CD1c-positive myeloid dendritic cell (primary cell): Measurements from ENCODE around the gene C5orf15.

Source experiments
- DNase-seq: peaks from one replicate; pipeline ENCODE4 v3.0.0-alpha.2; 2016; ENCODE audit errors: extremely low spot score

Gene C5orf15

DNA sequence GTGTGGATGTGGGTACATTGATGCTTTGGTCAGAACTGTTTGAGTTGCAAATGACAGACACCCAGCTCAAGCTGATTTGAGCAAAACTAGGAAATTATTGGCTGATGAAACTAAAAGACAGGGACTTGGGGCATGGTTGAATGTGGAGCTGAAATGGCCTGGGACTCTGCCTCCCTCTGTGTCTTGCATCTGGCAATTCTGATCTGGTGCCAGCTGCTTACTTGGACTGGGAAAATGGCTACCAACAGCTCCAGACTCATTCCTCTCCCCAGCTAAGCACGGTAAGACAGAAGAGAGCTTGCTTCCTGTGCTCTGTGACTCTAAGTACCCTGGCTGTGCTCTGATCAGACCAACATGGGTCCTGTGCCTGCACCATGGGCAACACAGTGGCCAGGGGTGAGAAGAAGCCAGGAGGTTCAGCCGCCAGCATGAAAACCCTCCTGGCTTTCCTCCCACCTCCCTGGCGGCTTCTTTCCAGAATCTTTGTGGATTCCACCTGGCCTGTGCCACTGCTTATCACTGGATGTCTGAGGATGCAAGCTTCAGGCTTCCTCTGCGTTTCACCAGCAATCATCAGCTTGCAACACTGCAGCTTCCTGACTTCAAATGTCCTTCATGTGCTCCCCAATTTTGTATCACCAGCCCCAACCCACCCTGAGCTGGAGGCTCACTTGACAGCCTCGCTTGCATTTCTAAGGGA is 44.1 kb downstream of the C5orf15 start:
- no peak for DNase-seq

DNA sequence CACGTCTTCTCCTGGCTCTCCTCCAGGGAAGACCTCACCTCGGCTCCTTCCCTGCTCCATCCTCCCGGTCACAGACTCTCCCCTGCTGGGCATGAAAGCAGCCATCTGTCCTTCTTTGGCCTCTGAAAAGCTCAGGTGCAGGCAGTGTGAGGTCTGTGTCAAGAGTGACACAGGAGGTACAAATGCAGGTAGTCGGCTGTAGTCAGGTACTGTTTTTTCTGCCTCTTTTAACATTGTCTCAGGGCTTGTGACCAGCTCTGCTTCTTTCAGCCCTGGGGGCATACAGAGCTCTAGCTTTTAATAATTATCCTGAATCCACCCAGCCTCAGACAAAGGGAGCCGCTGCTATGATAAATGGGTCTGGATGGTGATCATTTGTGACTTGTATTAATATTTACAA is 46.4 kb downstream of the C5orf15 start:
- DNase-seq = no peak

DNA sequence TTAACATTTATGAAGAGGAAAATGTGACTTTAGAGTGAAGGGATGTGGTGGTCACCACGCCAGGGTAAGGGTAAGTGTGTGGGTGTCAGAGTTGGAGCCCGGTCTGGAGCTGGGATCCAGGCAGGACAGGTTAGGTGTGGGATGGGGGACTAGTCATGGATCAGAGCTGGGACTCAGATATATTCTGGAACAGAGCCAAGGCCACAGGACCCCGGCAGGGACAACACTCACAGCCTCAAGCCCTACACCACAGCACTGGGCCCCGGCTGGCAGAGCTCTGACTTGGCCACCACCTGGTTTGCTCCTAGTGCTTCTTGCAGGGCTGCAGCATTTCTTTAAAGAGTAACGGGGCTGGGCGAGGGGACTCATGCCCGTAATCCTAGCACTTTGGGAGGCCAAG is 47.4 kb downstream of the C5orf15 start:
- DNase-seq = no peak

DNA sequence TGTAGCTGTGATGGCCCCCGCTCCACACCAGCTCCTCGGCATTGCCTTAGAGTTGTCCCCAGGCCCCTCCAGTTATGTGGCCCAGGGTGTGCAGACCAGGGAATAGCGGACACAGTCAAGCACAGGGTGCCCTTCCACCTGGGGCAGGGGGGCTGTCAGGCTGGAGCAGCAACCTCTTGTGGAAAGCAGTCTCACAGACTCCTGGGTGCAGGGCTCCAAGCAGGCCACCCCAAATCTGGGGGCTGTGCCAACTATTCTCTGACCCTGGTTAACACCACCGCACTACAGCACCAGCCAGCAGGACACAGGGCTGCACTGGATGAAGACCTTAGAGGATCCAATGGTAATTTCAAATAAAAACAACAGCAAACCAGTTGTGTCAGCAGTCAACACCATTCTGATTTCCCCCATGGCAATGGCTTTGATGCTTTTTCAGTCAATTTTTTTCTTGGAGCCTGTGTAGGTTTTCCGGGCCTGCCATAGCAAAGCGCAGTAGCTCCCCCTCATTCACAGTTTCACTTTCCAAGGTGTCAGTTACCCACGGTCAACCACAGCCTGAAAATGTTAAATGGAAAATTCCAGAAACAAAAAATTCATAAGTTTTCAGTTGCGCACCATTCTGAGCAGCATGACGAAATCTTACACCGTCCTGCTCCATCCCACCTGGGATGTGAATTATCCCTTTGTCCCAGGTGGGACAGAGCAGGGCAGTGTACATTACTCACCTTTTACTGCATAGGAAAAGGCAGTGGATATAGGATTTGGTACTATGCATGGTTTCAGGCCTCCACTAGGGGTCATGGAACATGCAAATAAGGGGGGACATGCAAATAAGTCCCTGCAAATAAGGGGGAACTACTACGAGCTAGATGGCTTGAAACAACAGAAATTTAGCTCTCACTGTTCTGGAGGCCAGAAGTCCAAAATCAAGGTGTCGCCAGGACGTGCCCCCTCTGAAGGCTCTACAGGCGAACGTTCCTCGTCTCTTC is 49.0 kb downstream of the C5orf15 start:
- DNase-seq = no peak

DNA sequence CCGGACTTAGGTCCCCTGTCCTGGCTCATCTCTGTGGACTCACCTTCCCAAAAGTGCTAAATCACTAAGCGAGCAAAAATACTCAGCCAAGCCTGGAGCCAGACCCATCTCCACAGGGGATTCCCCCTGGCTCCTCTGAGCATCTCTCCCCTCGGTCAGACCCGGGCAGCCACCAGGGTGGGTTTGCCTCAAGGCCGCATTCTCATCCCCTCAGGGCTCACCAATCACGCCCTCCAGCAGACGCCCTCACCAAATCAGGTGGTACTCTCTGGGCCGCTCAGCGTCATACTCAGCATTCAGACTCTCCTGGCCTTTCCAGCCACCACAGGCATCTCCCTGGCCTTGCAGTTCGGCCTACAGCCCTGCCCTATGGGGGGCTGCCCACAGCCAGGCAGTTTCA is 49.7 kb downstream of the C5orf15 start:
- DNase-seq = no peak

DNA sequence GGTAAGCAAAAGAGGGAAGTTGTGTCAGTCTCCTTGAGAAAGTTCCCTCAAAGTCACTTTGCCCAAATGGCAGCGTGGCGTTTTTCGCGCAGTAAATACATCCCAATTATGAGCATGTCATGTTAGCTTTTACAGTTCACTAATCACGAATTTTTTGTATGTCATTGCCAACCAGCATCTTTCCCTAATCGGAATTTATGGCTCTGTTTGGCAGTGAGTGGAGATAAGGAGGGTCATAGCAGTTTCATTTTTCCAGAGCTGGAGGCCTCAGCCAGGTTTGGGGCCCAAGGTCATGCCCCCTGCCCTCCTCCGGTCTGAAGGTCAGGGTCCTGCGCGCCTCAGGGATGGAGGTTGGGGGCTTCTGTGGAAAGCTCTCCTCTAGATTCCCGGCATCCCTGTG is 50.1 kb downstream of the C5orf15 start:
- no peak for DNase-seq

DNA sequence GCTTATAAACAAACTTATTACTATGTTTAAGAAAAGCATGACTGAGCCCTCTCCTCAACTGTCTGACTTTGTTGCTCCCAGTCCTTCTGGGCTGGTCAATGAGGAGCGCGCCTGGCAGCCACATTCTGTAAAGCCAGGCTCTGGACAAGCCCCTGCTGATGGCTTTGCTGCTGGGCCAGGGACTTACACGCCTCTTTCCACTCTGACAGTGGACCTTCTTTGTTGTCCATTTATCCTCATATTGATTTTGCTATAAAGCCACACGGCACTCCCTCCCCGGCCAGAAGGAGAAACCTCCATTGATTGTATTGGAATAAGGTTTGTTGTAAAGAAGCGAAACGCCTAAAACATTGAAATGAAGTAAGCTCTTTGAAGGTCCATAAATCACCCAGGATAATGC is 50.6 kb downstream of the C5orf15 start:
- DNase-seq = no peak

DNA sequence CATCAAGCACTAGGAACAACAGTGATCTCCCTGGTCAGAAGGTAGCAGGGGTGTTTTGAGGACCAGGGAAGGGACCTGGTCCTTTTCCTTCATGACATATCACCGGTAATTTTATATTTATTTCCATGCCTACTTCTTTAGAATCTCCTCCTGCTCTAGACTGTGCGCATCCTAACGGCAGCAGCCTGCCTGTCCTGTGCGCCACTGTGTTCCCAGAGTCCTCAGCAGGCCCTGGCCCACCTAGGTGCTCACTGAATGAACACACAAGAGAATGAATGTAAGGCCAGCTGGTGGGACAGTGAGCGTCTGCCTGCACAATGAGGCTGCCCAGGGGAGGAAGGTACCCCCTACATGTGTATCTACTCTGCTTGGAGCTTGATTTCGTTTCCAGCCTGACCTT is 51.5 kb downstream of the C5orf15 start:
- no peak for DNase-seq

DNA sequence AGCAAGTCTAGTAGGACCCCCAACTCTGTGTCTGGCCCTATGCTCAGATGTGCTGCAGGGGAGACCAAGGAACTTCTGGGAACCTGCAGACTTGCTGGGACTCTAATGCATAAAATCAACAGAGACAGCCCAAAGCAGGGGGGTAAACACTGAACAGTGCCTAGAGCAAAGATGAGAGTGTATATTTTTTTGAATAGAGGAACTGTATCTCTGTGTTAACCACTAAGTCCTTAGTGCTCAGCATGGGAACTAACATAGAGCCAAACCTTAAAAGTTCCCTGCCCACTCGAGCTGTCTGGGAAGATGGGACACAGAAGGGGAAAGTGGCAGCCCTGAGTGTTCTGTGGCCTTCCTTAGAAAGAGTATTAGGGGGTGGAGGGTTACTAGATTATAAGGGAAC is 51.9 kb downstream of the C5orf15 start:
- DNase-seq = no peak

DNA sequence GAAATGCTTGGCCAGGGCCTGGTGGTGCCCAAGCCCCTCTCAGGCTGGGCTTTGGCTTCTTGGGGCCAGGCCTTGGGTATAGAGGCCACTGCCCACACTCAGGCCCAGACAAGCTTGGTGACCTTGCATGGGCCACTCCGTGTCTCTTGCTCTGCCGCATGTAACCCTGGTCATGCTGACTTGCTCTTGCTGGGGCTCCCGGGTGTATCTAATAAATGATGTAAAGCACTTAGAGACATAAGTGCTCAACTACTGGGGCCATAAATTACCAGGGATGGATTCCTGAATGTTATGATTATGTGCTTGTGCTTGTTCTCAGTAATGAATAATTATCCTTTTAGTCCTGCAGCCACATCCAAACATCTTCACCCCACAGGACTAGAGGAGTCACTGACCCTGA is 54.0 kb downstream of the C5orf15 start:
- DNase-seq = no peak

DNA sequence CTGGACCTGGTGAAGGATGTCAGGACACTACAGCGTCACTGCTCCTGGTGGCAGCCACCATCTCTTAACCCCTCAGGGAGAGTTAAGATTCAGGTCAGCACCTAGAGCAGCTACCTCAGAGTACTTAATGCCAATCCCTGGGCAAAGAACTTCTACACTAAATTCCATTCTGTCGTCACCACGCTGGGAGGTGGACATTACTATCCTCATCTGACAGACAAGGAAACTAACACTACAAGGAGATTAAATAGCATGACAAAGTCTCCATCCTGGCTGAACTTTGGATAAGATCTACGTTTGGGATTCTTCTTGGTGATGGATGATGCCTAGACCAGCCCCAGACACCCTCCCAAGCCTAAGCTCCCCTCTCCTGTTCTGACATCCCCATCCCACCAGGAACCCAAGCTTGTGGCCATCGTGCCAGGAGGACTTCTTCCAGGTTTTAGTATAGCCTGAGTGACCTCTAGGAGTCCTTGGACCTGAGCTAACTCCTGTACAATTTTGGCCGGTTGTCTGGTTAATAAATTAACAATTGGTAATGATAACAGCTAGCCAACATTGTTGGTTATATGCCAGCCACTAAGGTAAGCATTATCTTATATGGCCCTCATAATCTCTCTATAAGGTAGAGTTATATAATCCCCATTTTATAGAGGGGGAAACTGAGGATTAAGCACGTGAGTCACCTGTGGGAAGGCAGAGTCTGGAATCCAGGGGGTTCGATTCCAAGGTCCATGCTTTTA is 54.8 kb downstream of the C5orf15 start:
- DNase-seq = no peak

DNA sequence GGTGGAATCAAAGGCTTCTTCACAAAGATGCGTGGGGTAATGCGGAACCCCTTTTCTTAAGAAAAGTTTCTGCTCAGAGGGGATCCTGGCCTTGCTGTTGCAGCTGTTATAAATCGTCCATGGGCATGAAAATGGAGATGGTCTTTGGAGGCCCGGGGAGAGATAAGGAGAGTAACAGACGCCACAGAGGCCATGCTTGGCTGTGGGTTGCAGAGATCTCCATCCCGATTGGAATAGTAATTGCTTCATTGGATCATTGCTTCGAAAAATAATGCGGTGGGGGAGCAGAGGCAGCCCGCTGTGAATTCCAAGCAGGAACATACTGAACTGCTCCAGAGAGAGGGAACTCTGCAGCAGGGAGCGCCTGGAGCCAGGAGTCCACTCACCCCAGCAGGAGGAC is 55.5 kb downstream of the C5orf15 start:
- DNase-seq = no peak

DNA sequence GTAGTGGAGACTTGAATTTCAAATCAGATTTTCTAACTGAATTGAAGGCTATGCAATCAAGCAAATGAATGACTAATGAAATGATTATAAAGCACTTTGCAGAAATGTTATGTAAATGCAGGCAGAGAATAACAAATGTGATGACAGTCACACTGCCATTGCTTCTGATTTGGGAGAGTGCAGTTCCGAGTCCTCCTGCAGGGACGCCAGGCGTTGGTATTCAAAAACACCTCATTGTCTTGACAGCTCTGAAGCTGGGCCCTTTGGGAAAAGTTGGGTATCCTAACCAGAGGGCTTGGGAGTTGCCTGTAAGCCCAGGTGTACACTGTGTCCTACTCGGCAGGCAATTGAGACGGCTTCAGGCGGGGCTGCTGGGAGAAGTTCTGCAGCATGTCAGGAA is 57.9 kb downstream of the C5orf15 start:
- no peak for DNase-seq

DNA sequence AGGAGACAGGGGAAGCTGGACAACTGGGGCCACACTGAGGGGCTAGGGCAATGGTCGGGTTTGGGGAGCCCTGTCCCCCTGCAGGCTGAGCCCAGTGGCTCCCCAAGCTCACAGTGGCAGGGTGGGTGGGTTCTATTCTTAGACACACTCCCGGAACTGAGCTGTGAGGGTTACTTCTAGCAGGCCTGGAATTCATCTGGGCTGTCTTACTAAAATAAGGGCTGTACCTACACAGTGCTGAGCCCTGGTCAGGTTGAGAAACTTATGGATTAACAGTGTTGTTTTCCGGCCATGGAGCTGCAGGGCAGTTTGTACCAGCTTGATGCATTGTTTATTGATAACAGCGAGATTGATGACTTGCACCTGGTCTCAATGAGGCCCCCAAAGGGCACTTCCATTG is 58.8 kb downstream of the C5orf15 start:
- no peak for DNase-seq

DNA sequence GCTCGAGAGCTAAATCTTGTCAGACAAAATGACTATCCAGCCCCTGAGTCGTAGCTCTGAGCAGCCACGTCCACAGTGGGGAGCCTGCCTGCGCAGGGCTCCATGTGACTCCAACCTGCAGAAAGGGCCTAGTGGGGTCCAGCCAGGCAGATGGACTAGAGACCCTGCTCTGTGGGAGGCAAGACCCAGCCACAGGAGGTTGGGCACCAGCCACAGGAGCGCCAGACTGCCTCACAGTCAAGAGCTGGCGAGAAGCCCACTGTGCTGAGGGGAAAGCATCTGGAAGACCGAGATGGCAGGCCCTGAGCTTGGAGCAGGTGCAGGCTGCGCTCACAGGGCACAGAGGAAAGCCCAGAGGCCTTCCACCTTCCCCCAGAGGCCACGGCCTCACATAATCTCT is 61.4 kb downstream of the C5orf15 start:
- DNase-seq = no peak

DNA sequence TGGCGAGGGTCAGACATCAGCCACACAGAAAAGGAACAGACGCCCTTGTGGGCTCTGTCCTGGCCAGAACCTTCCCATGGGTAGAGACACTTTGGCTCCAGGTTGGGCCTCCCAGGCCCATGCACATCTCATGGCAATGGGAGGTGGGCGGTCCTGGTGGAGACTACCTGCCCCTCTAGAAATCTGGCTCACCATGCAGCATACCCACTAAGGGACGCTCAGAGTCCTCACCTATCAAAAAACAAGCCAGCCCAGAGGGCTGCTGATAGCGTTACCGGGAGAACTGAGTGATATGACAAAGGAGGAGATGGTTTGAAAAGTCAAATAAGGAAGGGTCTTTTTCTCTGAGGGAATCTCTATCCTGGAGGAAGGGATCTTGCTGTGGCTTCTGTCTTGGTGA is 62.1 kb downstream of the C5orf15 start:
- DNase-seq = no peak
